HG02571 (cell line): ENCODE results near the gene MVB12B.
"Not testable (repeated sequence)": the region's sequence is repeated elsewhere in the genome, so short reads cannot be mapped to it uniquely, and the experiment has no call there.

Experiments
- ATAC-seq: cut with Tn5 transposase; IDR thresholded peaks from one replicate; pipeline ENCODE4 v1.9.1; 2021; ENCODE audit warnings: mild to moderate bottlenecking, moderate library complexity; ENCODE audit not compliant: unreplicated experiment

MVB12B gene

DNA sequence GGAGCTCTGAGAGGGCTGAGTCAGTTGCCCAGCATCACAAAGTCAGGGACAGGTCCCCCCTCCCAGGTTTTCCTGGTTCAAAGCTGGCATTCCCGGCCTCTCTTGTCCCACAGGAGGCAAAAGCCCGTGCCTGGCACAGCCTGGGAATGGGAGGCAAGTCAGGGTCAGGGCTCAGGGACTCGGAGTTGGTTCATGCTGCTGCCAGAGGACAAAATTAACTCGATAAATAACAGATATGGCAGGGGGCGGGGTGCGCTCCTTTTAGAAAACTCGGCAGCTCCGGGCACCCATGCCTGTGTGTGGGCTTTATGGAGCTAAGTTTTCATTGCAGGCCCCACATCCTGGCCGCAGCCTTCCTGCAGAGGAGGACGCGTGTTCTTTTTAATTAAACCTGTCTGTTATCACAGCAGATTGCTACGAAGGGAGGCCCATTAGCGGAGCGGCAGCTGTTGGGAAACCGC is 224.3 kb downstream of the MVB12B start:
- ATAC-seq, result no peak

DNA sequence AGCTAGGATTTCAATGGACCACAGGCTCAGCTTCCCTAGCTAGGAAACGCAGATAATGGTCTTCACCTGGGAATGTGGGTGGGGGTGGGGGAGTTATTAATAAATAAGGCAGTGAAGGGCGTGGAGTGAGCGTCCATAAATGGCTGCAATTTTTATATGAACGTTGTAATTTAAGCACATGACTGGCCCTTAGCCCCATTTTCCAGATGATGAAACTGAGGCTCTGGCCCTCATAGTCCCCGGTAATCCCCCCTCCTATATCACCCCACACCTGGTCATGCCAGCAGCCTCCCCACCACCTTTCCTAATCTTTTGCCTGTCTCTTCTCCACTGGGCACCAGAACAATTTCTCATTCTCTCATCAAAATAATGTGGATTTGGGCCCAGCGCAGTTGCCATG is 225.2 kb downstream of the MVB12B start:
- no peak for ATAC-seq

- ATAC-seq, result no peak
Measured at GRCh38 chr9:126554292-126554691, 227.7 kb downstream of the MVB12B start.

DNA sequence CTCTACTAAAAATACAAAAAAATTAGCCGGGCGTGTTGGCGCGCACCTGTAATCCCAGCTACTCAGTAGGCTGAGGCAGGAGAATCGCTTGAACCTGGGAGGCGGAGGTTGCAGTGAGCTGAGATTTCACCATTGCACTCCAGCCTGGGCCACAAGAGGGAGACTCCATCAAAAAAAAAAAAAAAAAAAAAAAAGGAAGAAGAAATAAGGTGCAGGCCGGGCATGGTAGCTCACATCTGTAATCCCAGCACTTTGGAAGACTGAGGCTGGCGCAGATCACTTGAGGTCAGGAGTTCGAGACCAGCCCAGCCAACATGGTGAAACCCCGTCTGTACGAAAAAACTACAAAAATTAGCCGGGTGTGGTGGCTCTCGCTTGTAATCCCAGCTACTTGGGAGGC is 228.8 kb downstream of the MVB12B start:
- ATAC-seq, result not testable (repeated sequence)
